ENCODE measurements around the gene PTPRZ1. TPM values are rescaled to one million over a fixed set of nuclear protein-coding genes. Genes with fewer than 3 reads are reported as not detected.

The PTPRZ1 gene
- polyA plus RNA-seq, 2 of the 4 experiments (the other 2 are of a cell fraction) = not detected

GRCh38 chr7:122067077-122067476 is 194.1 kb downstream of the PTPRZ1 start:
- no peak overlapping the region for H3K4me3 ChIP-seq
- H3K27ac ChIP-seq = no peak overlapping the region
- CTCF ChIA-PET = no interaction called here
- TF ChIP-seq ZC3H11A (IDR thresholded peaks at IDR 0.05) (no peak), NPAS2 (CRISPR knock-in tag; IDR thresholded peaks at IDR 0.05; ENCODE audit: borderline replicate concordance) (no peak), TFCP2L1 (CRISPR knock-in tag; IDR thresholded peaks at IDR 0.05) (no peak), ELK1 (IDR thresholded peaks at IDR 0.05; ENCODE audit: low read depth, low read length) (no peak), RARB (CRISPR knock-in tag; IDR thresholded peaks at IDR 0.05) (no peak), CHD2 (IDR thresholded peaks at IDR 0.05; ENCODE audit: low read length, partially characterized antibody) (no peak), ZSCAN20 (CRISPR knock-in tag; IDR thresholded peaks at IDR 0.05) (no peak)
- no peak for FAIRE-seq
- H3K4me1 ChIP-seq = no peaks in the 10 kb centered on the region
- WGBS (ENCODE audit: missing lambda C conversion rate) = 0% methylated on average over 1 of the region's 1 CpG
- POLR2A ChIA-PET = no interaction called here
- no peak overlapping the region for H3K4me2 ChIP-seq
- DNase-seq (ENCODE audit: low read depth in 1 of 2, low spot score in 1 of 2) = no peak
- no peaks in the 10 kb centered on the region for H3K9me3 ChIP-seq
- ATAC-seq = no peak

- no peak for FAIRE-seq
- Histone ChIP-seq H3K4me1 (no peaks in the 10 kb centered on the region), H3K4me3 (no peak overlapping the region), H3K4me2 (no peak overlapping the region), H3K27ac (no peak overlapping the region), H3K9me3 (no peaks in the 10 kb centered on the region)
- TF ChIP-seq REST (IDR thresholded peaks at IDR 0.05) (no peak), CHD2 (IDR thresholded peaks at IDR 0.05; ENCODE audit: low read length, partially characterized antibody) (no peak), USF2 (IDR thresholded peaks at IDR 0.05) (no peak), CBX8 (IDR thresholded peaks at IDR 0.05) (no peak), SMC3 (IDR thresholded peaks at IDR 0.05) (no peak), TP53 (CRISPR knock-in tag; IDR thresholded peaks at IDR 0.05) (no peak)
- ChIA-PET CTCF (no interaction called here), POLR2A (no interaction called here)
- ATAC-seq = no peak
- no peak for DNase-seq (ENCODE audit: low read depth in 1 of 2, low spot score in 1 of 2)
- WGBS (ENCODE audit: missing lambda C conversion rate) = 6% methylated on average over 1 of the region's 1 CpG
These were observed 195.1 kb downstream of the PTPRZ1 start for GRCh38 chr7:122068046-122068445.

GRCh38 chr7:122068999-122069398 is 196.0 kb downstream of the PTPRZ1 start:
- ATAC-seq = no peak
- Histone ChIP-seq H3K4me1 (no peaks in the 10 kb centered on the region), H3K27ac (no peak overlapping the region), H3K4me3 (no peak overlapping the region), H3K9me3 (no peaks in the 10 kb centered on the region), H3K4me2 (no peak overlapping the region)
- WGBS (ENCODE audit: missing lambda C conversion rate) = 1% methylated on average over 3 of the region's 3 CpGs
- TF ChIP-seq ZNF302 (CRISPR knock-in tag; IDR thresholded peaks at IDR 0.05) (no peak), EHF (CRISPR knock-in tag; IDR thresholded peaks at IDR 0.05) (no peak), HES2 (IDR thresholded peaks at IDR 0.05) (no peak), HOXB5 (CRISPR knock-in tag; IDR thresholded peaks at IDR 0.05) (no peak), SMC3 (IDR thresholded peaks at IDR 0.05) (no peak)
- CTCF ChIA-PET = no interaction called here
- POLR2A ChIA-PET = no interaction called here
- no peak for FAIRE-seq
- DNase-seq (ENCODE audit: low read depth in 1 of 2, low spot score in 1 of 2) = no peak
